GM12891 (cell line): ENCODE data around the gene NOCT.
"Not testable (repeated sequence)": the region's sequence is repeated elsewhere in the genome, so short reads cannot be mapped to it uniquely, and the experiment has no call there.

Experiments
- DNase-seq: peaks from one replicate; pipeline ENCODE4 v3.0.0; 2011; ENCODE audit warnings: low spot score; ENCODE audit not compliant: insufficient read length
- FAIRE-seq: peaks from 2 replicates; lab custom pipeline; 2011; peaks lifted over from hg19 to GRCh38; lab: Jason Lieb, UNC
- PAX5 ChIP-seq: IDR thresholded peaks from 2 replicates; pipeline ENCODE4 v1.6.1; 2011; ENCODE audit warnings: low read length, moderate library complexity, mild to moderate bottlenecking; ENCODE audit not compliant: insufficient read depth, severe bottlenecking
- POLR2A ChIP-seq: IDR thresholded peaks from 2 replicates; pipeline ENCODE4 v1.6.1; 2011; ENCODE audit warnings: low read depth, low read length, control low read depth
- POLR2AphosphoS5 ChIP-seq: IDR thresholded peaks from 2 replicates; pipeline ENCODE4 v1.6.1; 2011; ENCODE audit warnings: low read depth, low read length, control low read depth
- POU2F2 ChIP-seq: IDR thresholded peaks from 2 replicates; pipeline ENCODE4 v1.6.1; 2011; ENCODE audit warnings: low read depth, mild to moderate bottlenecking, control low read depth, low read length, moderate library complexity
- SPI1 ChIP-seq: IDR thresholded peaks from 2 replicates; pipeline ENCODE4 v1.6.1; 2011; ENCODE audit warnings: low read depth, low read length, control low read depth
- TAF1 ChIP-seq: IDR thresholded peaks from 2 replicates; pipeline ENCODE4 v1.6.1; 2011; ENCODE audit warnings: low read depth, low read length, control low read depth

NOCT gene

GRCh38 chr4:139022835-139023234, 7.3 kb downstream of the NOCT start:
- no peak for FAIRE-seq
- TF ChIP-seq POU2F2, result no peak
- TF ChIP-seq POLR2AphosphoS5, result no peak
- TF ChIP-seq PAX5, result no peak
- no peak for TF ChIP-seq TAF1
- no peak for TF ChIP-seq POLR2A
- TF ChIP-seq SPI1, result no peak
- DNase-seq, result no peak

DNA sequence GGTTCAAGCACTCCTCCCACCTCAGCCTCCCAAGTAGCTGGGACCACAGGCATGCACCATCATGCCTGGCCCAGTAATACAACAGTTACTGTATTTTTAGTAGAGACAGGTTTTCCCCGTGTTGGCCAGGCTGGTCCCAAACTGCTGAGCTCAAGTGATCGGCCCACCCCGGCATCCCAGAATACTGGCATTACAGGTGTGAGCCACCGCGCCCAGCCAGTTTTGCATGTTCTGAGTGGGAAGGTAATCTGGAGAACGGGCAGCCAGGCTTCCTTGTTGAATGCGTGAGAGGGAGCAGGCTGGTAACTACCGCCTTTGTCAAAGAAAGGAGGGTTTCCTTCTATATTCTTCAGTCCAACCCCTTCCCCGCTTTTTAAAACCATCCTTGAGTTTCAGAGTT, 9.1 kb downstream of the NOCT start:
- no peak for DNase-seq
- no peak for FAIRE-seq
- no peak for TF ChIP-seq POLR2AphosphoS5
- TF ChIP-seq PAX5, result no peak
- TF ChIP-seq SPI1, result no peak
- no peak for TF ChIP-seq POU2F2
- TF ChIP-seq POLR2A, result no peak
- no peak for TF ChIP-seq TAF1

DNA sequence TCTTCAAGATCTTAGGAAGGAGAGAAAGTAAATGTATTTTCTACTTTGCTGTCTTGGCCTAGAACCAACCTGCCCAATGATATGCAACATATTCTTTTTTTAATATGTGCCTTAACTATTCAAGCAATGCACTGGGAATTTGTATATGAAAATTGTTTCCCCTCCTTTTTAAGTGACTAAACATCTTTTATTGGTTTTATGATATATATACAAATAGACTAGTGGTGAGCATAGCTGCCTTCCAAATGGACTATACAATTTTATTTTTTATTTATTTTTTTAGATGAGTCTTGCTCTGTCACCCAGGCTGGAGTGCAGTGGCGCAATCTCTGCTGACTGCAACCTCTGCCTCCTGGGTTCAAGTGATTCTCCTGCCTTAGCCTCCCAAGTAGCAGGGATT, 10.3 kb downstream of the NOCT start:
- DNase-seq (no peak), FAIRE-seq (no peak)
- no peak for TF ChIP-seq SPI1

DNA sequence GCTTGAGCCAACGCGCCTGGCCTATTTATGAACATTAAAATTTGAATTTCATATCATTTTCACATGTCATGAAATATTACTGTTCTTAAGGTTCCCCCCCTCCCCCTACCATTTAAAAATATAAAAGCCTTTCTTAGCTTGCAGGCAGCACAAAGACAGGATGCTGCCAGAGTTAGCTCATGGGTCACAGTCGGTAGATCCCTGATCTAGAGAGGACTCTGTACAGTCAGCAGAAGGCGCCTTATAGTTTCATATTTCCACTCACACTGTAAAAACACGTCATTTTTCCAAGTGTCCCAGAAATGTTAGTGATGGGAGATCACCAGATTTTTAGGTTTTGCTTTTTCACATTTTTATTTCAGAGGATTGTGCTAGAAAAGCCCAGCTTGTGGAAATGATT, 12.2 kb downstream of the NOCT start:
- DNase-seq (no peak), FAIRE-seq (no peak)
- TF ChIP-seq POU2F2 (no peak), POLR2AphosphoS5 (no peak), PAX5 (no peak), TAF1 (no peak), POLR2A (no peak), SPI1 (no peak)

GRCh38 chr4:139028191-139028661, 12.6 kb downstream of the NOCT start:
- FAIRE-seq (peak; percentile 47), DNase-seq (no peak)
- no peak for TF ChIP-seq POU2F2
- no peak for TF ChIP-seq POLR2AphosphoS5
- TF ChIP-seq TAF1, result no peak
- no peak for TF ChIP-seq PAX5
- no peak for TF ChIP-seq POLR2A
- TF ChIP-seq SPI1, result no peak

DNA sequence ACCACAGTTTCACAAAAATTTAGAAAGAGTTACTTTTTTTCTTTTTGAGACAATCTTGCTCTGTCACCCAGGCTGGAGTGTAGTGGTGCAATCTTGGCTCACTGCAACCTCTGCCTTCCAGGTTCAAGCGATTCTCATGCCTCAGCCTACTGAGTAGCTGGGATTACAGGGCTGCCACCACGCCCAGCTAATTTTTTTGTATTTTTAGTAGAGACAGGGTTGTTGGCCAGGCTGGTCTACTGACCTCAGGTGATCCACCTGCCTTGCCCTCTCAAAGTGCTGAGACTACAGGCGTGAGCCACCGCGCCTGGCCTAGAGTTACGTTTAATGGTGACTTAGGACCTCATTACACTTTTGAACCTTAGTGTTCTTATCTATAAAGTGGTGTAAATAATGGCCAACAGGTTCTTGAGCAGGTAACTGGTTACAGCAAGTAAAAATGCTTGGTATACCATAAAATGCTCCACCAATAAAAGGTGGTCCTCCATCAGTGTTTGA, 14.3 kb downstream of the NOCT start:
- not testable (repeated sequence) for FAIRE-seq

DNA sequence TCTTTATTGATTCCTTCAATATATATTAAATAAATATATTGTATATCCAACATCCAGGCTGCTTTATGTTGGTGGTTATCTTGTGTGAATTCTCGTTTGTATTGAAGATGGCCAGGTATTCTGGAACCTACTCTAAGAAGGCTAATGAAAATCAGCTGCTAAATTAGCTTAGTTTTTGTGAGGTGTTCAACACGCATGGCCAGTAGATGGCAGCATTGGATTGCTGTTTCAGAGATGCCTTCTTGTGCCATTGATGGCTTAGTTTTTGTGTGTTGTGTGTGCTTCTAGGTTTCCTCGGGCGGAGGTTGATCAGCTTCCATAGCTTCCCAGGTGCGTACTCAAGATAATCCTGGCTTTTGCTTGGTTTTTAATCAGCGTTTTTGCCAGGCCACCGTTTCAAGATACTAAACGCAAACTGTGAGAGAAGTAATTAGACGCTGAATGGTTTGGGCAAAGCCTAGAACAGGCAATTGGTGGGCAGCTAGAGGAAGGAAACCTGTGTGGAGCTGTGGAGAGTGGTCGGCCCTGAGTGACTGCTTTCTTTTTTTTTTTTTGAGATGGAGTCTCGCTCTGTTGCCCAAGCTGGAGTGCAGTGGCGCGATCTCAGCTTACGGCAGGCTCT, 15.1 kb downstream of the NOCT start:
- TF ChIP-seq POU2F2 (no peak), SPI1 (no peak)
- peak; percentile 57 for DNase-seq
- FAIRE-seq, result peak; percentile 87

More for the DNA sequence above, 14.3 kb downstream of the NOCT start:
- DNase-seq, result not testable (repeated sequence)

DNA sequence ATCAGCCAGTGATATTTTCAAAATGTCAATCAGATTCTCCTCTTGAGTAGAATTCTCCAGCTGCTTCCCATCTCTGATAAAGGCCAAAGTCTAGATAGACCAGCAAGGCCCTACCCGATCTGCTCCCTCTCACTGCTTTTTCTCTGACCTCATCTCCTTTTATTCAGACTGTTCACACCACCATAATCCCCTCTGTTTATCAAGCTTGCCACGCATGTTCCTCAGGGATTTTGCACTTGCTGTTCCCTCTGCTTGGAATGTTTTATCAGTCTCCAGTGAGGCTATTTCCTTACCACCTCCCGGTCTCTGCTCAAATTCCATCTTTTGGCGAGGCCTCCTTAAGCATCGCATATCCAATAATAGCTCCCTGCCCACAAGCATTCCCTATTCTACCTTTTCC, 20.1 kb downstream of the NOCT start:
- FAIRE-seq (no peak), DNase-seq (no peak)
- TF ChIP-seq POU2F2, result no peak

DNA sequence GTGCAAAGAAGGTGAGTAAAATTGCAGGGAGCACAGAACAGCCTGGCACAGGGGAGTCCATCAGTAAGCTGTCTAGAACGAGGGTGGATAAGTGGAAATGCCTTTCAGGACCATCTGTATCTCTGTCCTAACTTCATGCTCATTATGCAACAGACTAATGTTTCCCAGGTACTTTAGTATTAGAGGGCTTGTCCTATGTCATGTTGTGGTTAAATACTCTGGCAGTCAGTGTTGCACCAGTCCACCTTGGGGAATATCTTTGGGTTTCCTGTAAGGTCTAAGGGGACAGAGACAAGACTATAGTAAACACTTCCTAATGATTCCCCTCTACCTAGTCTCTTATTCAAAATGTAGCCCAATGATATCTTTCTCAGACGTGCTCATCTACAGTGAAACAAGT, 21.3 kb downstream of the NOCT start:
- DNase-seq, result no peak
- no peak for TF ChIP-seq TAF1
- TF ChIP-seq POU2F2, result no peak
- no peak for TF ChIP-seq POLR2AphosphoS5
- no peak for TF ChIP-seq PAX5
- no peak for TF ChIP-seq SPI1
- no peak for TF ChIP-seq POLR2A
- no peak for FAIRE-seq

DNA sequence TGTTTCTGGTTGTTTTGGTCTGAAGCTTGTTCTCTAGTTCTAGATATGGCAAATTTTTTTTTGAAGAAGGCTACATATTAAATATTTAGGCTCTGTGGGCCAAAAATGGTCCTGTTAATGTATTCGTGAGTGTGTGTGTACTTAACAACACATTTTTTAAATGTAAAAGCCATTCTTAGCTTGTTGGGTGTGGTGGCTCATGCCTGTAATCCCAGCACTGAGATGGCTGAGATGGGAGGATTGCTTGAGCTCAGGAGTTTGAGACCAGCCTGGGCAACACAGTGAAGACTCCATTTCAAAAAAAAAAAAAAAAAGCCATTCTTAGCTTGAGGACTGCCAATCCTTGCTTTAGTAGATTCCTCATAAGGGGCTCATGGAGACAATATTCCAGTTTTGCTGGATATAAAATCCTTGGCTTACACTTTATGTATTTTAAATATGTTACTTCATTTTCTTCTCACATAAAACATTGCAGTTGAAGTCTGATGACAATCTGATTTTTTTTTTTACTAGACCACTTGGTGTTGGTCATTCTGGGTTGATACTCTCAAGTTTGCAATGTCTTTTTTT, 23.4 kb downstream of the NOCT start:
- FAIRE-seq (no peak), DNase-seq (no peak)
- TF ChIP-seq PAX5 (no peak), SPI1 (no peak), POLR2AphosphoS5 (no peak), POU2F2 (no peak), POLR2A (no peak), TAF1 (no peak)

- FAIRE-seq, result no peak
- TF ChIP-seq POLR2AphosphoS5 (no peak), TAF1 (no peak), SPI1 (no peak), POLR2A (no peak), POU2F2 (no peak), PAX5 (no peak)
- DNase-seq, result no peak
Observed at GRCh38 chr4:139042981-139043460, 27.4 kb downstream of the NOCT start.
